WTC11 (cell line): ENCODE results near the gene MICAL3.
A peak's percentile ranks its signal among the peaks of the same experiment; 100 is the strongest.

Experiments used
- CREM ChIP-seq: sonication (generic); formaldehyde crosslinking; IDR thresholded peaks from 2 replicates; pipeline ENCODE4 v1.8.1; 2022; ENCODE audit warnings: mild to moderate bottlenecking, missing genetic modification reagents, moderate library complexity
- JUN ChIP-seq: sonication (generic); formaldehyde crosslinking; IDR thresholded peaks from 2 replicates; pipeline ENCODE4 v1.8.0; 2023; ENCODE audit warnings: mild to moderate bottlenecking, missing genetic modification reagents
- ZNF121 ChIP-seq: sonication (generic); formaldehyde crosslinking; IDR thresholded peaks from 2 replicates; pipeline ENCODE4 v1.8.0; 2023; ENCODE audit warnings: missing genetic modification reagents
- ZNF232 ChIP-seq: sonication (generic); formaldehyde crosslinking; IDR thresholded peaks from 2 replicates; pipeline ENCODE4 v1.8.0; 2022; ENCODE audit warnings: mild to moderate bottlenecking, missing genetic modification reagents
- ZNF317 ChIP-seq: sonication (generic); formaldehyde crosslinking; IDR thresholded peaks from 2 replicates; pipeline ENCODE4 v1.8.1; 2023; ENCODE audit warnings: low read depth, mild to moderate bottlenecking, moderate library complexity, missing genetic modification reagents, borderline replicate concordance
- ZNF423 ChIP-seq: fragments of 250-450 bp; sonication (Bioruptor Pico); IDR thresholded peaks from 2 replicates; pipeline ENCODE4 v2.1.2; 2022; ENCODE audit warnings: mild to moderate bottlenecking, moderate library complexity
- TF ChIP-seq, protein P1 (sequence below): sonication (generic); formaldehyde crosslinking; IDR thresholded peaks from 2 replicates; pipeline ENCODE4 v1.8.1; 2022; ENCODE audit warnings: mild to moderate bottlenecking, moderate library complexity, missing genetic modification reagents
- TF ChIP-seq, protein P2 (sequence below): fragments of 200-600 bp; IDR thresholded peaks from 2 replicates; pipeline ENCODE4 v1.8.0; 2022; ENCODE audit warnings: antibody characterized with exemption
- TF ChIP-seq, protein P3 (sequence below): sonication (generic); formaldehyde crosslinking; IDR thresholded peaks from 2 replicates; pipeline ENCODE4 v1.8.0; 2022; ENCODE audit warnings: mild to moderate bottlenecking, missing genetic modification reagents
- TF ChIP-seq, protein P4 (sequence below): fragments of 250-450 bp; sonication (Bioruptor Pico); IDR thresholded peaks from 2 replicates; pipeline ENCODE4 v1.8.0; 2021; ENCODE audit warnings: mild to moderate bottlenecking
- TF ChIP-seq, protein P5 (sequence below): sonication (generic); formaldehyde crosslinking; IDR thresholded peaks from 2 replicates; pipeline ENCODE4 v1.8.1; 2022; ENCODE audit warnings: low read depth, mild to moderate bottlenecking, moderate library complexity, missing genetic modification reagents, borderline replicate concordance

DNA sequence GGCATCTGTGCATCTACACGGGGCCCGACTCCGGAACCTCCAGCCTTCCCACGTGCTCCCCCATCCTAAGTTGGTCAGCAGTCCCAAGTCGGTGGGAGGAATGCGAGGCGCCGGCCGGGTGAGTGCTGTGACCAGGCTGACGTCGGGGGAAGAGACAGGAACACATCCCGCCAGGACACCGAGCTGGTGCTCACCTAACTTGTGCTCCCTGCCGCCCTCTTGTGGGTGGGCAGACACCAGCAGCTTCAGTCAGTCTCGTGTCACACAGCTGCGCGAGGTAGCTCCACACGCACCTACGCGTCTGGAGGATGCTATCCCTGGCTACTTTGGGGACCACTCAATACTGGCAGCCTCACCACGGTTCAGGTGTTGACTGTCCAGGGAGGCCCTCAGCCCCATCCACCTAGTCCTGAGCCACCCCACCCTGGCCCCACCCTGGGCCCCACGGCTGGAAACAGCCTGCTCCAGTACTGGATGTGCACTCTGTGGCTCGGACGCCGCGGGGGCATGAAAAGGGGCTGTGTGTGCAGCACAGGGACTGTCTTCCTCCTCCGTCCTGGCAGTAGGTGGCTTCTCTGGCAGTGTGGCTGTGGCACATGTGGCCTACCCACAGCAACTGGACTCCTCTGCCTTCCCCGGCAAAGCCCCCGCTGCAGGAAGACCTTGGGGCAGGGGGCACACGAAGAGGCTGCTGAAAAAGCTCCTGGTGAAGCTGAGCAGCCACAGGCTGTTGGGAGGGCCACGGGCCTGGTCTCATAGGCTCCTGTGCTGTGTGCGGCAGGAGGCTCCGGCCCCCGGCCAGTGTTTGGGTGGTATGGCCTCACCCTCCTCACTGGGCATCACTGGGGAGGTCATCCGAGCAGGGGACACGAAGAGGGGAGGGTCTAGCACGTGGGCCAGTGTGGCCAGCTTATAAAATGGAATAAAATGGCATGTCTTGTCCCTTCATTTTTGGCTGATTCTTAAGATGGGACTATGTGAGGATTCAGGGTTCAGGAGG is 238.9 kb downstream of the MICAL3 start:
- TF ChIP-seq, protein P1, sequence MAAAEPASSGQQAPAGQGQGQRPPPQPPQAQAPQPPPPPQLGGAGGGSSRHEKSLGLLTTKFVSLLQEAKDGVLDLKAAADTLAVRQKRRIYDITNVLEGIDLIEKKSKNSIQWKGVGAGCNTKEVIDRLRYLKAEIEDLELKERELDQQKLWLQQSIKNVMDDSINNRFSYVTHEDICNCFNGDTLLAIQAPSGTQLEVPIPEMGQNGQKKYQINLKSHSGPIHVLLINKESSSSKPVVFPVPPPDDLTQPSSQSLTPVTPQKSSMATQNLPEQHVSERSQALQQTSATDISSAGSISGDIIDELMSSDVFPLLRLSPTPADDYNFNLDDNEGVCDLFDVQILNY (CRISPR knock-in tag) = no peak
- TF ChIP-seq, protein P2, sequence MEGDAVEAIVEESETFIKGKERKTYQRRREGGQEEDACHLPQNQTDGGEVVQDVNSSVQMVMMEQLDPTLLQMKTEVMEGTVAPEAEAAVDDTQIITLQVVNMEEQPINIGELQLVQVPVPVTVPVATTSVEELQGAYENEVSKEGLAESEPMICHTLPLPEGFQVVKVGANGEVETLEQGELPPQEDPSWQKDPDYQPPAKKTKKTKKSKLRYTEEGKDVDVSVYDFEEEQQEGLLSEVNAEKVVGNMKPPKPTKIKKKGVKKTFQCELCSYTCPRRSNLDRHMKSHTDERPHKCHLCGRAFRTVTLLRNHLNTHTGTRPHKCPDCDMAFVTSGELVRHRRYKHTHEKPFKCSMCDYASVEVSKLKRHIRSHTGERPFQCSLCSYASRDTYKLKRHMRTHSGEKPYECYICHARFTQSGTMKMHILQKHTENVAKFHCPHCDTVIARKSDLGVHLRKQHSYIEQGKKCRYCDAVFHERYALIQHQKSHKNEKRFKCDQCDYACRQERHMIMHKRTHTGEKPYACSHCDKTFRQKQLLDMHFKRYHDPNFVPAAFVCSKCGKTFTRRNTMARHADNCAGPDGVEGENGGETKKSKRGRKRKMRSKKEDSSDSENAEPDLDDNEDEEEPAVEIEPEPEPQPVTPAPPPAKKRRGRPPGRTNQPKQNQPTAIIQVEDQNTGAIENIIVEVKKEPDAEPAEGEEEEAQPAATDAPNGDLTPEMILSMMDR = peak; percentile 65; the same call in 1 of the 2 replicates
- TF ChIP-seq JUN (no peak), ZNF423 (no peak), ZNF121 (CRISPR knock-in tag) (no peak), ZNF232 (CRISPR knock-in tag) (no peak), CREM (CRISPR knock-in tag) (no peak), ZNF317 (CRISPR knock-in tag) (no peak)
- TF ChIP-seq, protein P3, sequence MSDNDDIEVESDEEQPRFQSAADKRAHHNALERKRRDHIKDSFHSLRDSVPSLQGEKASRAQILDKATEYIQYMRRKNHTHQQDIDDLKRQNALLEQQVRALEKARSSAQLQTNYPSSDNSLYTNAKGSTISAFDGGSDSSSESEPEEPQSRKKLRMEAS (CRISPR knock-in tag) = peak; percentile 40; the same call in 1 of the 2 replicates
- TF ChIP-seq, protein P4, sequence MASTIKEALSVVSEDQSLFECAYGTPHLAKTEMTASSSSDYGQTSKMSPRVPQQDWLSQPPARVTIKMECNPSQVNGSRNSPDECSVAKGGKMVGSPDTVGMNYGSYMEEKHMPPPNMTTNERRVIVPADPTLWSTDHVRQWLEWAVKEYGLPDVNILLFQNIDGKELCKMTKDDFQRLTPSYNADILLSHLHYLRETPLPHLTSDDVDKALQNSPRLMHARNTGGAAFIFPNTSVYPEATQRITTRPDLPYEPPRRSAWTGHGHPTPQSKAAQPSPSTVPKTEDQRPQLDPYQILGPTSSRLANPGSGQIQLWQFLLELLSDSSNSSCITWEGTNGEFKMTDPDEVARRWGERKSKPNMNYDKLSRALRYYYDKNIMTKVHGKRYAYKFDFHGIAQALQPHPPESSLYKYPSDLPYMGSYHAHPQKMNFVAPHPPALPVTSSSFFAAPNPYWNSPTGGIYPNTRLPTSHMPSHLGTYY (CRISPR knock-in tag) = no peak
- TF ChIP-seq, protein P5, sequence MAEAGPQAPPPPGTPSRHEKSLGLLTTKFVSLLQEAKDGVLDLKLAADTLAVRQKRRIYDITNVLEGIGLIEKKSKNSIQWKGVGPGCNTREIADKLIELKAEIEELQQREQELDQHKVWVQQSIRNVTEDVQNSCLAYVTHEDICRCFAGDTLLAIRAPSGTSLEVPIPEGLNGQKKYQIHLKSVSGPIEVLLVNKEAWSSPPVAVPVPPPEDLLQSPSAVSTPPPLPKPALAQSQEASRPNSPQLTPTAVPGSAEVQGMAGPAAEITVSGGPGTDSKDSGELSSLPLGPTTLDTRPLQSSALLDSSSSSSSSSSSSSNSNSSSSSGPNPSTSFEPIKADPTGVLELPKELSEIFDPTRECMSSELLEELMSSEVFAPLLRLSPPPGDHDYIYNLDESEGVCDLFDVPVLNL (CRISPR knock-in tag) = no peak
